Transverse colon (tissue), 4 donors: ENCODE measurements around the gene NKD1. TPM values are rescaled to one million over a fixed set of nuclear protein-coding genes. Genes with fewer than 3 reads are reported as not detected.
A peak's percentile ranks its signal among the peaks of the same experiment; 100 is the strongest.

Source experiments
- DNase-seq: peaks from one replicate; pipeline ENCODE4 v3.0.0-alpha.2; 2019
- H3K27ac ChIP-seq, 4 donors: fragments of 200-600 bp; sonication (generic); 2 replicates each; pipeline ENCODE4 v1.5.1; 2016 to 2018; ENCODE audit warnings: inconsistent platforms in 4 of 4
- H3K27me3 ChIP-seq: fragments of 200-600 bp; sonication (generic); 2 replicates; pipeline ENCODE4 v1.5.1; 2017; ENCODE audit warnings: inconsistent platforms
- H3K36me3 ChIP-seq, 4 donors: fragments of 200-600 bp; sonication (generic); 2 replicates each; pipeline ENCODE4 v1.5.1; 2017 to 2019; ENCODE audit warnings: inconsistent platforms in 4 of 4
- H3K4me1 ChIP-seq, 4 donors: fragments of 200-600 bp; sonication (generic); 2 replicates each; pipeline ENCODE4 v1.5.1; 2017 to 2020; ENCODE audit warnings: inconsistent platforms in 4 of 4
- H3K4me3 ChIP-seq, 4 donors: fragments of 200-600 bp; sonication (generic); 1 replicate in 1 of 4; 2 replicates in 3 of 4; pipeline versions ENCODE4 v1.5.1 to v1.6.1; 2017 to 2019; ENCODE audit warnings: inconsistent platforms in 4 of 4
- H3K9me3 ChIP-seq, 2 donors: fragments of 200-600 bp; sonication (generic); 2 replicates each; pipeline ENCODE4 v1.5.1; 2017 to 2019; ENCODE audit warnings: inconsistent platforms in 2 of 2
- CTCF ChIP-seq, 5 experiments: fragments of 200-600 bp in 3 of 5; fragments of 450-650 bp in 2 of 5; sonication (generic) in 3 of 5; IDR thresholded peaks; 1 replicate in 2 of 5; 2 replicates in 3 of 5; pipeline ENCODE4 v1.5.1; 2016 to 2017; ENCODE audit warnings: antibody characterized with exemption in 5 of 5, inconsistent platforms in 3 of 5, mild to moderate bottlenecking in 2 of 5, moderate library complexity in 1 of 5
- EP300 ChIP-seq: sonication (generic); formaldehyde crosslinking; IDR thresholded peaks from one replicate; pipeline ENCODE4 v1.6.1; 2017; ENCODE audit warnings: antibody characterized with exemption, low read depth
- POLR2A ChIP-seq: fragments of 450-650 bp; IDR thresholded peaks from one replicate; pipeline ENCODE4 v1.6.1; 2016; ENCODE audit warnings: antibody characterized with exemption, mild to moderate bottlenecking, moderate library complexity
- POLR2AphosphoS5 ChIP-seq, 3 donors: sonication (generic); formaldehyde crosslinking; IDR thresholded peaks; one replicate each; pipeline ENCODE4 v1.6.1; 2016; ENCODE audit warnings: antibody characterized with exemption in 3 of 3
- WGBS, 2 donors: methylation state at CpG; one replicate each; pipeline ENCODE4 v1.1.5; 2018; ENCODE audit warnings: low coverage in 1 of 2; 5-methylcytosine and 5-hydroxymethylcytosine counted together
- in situ Hi-C, 4 donors: fragments of 200-750 bp; cut with MboI; loops; one replicate each; pipeline versions ENCODE4 v1.15.0 to v1.15.1; 2017; ENCODE audit warnings: low sequenced_read_pairs in 3 of 4, low pct_ligation_motif_present in 1 of 4, low pct_unique_long_range_greater_than_20kb in 1 of 4
- intact Hi-C: fragments of 100-400 bp; cut with DNase I; formaldehyde crosslinking; loops from one replicate; pipeline ENCODE4 v1.15.1; 2023; ENCODE audit warnings: low total_unique reads
- total RNA-seq, 4 donors: library from RNA; depleted of rRNA; stranded (reverse); fragments of >200 nt; gene quantifications; one replicate each; pipeline ENCODE4 v1.1.0, GENCODE V29; 2016

NKD1 gene
- total RNA-seq, 4 donors from 2014 or later, result 1.7 to 98.1 (median 2.5) TPM

- Histone ChIP-seq H3K36me3 (peaks cover 0 to 8% (median 0%) of the 10 kb centered on the region in 4 donors), H3K4me3 (no peak overlapping the region), H3K27me3 (no peaks in the 10 kb centered on the region), H3K27ac (no peak overlapping the region), H3K4me1 (peaks cover 0 to 3% (median 0%) of the 10 kb centered on the region in 4 donors), H3K9me3 (peaks cover 15 to 25% of the 10 kb centered on the region in 2 donors)
- intact Hi-C loops (no loop called here), in situ Hi-C loops (loop anchor here in 2 of 4 donors (25.0 kb wide), 2 partner anchors 308 to 433 kb away; partner anchors contain the start of gene BRD7 (in 1 of the 2))
- TF ChIP-seq POLR2A (no peak), POLR2AphosphoS5 (IDR thresholded peaks at IDR 0.05) (no peak), EP300 (no peak), CTCF (IDR thresholded peaks at IDR 0.05) (no peak)
- 83 to 92% methylated on average over 2 to 6 of the region's 6 CpGs for WGBS, 2 donors
- DNase-seq, result no peak
These were observed 122.3 kb downstream of the NKD1 start for GRCh38 chr16:50670476-50670875.

GRCh38 chr16:50671644-50672260 is 123.6 kb downstream of the NKD1 start:
- no peak for DNase-seq
- in situ Hi-C loops (loop anchor here in 2 of 4 donors (25.0 kb wide), 2 partner anchors 309 to 434 kb away; partner anchors contain the start of gene BRD7 (in 1 of the 2)), intact Hi-C loops (no loop called here)
- Histone ChIP-seq H3K4me1 (no peaks in the 10 kb centered on the region), H3K9me3 (peaks cover 15 to 25% of the 10 kb centered on the region in 2 donors), H3K27me3 (no peaks in the 10 kb centered on the region), H3K36me3 (peaks cover 0 to 8% (median 0%) of the 10 kb centered on the region in 4 donors), H3K4me3 (no peak overlapping the region), H3K27ac (no peak overlapping the region)
- 43 to 67% methylated on average over 2 of the region's 2 CpGs for WGBS, 2 donors
- peak; percentile 19 to 56 (median 42) for TF ChIP-seq CTCF (IDR thresholded peaks at IDR 0.05)
- TF ChIP-seq EP300, result no peak

- intact Hi-C loops, result no loop called here
- in situ Hi-C loops, result loop anchor here in 2 of 4 donors (25.0 kb wide), 2 partner anchors 311 to 436 kb away; partner anchors contain the start of gene BRD7 (in 1 of the 2)
- TF ChIP-seq EP300, result no peak
- no peak for TF ChIP-seq POLR2A
- TF ChIP-seq POLR2AphosphoS5 (IDR thresholded peaks at IDR 0.05), result no peak
- no peak for TF ChIP-seq CTCF (IDR thresholded peaks at IDR 0.05)
These were observed 125.5 kb downstream of the NKD1 start for GRCh38 chr16:50673496-50674275.

GRCh38 chr16:50674831-50675230 is 126.6 kb downstream of the NKD1 start:
- TF ChIP-seq EP300 (no peak), POLR2AphosphoS5 (IDR thresholded peaks at IDR 0.05) (no peak), POLR2A (no peak), CTCF (IDR thresholded peaks at IDR 0.05) (no peak)
- peaks cover 15 to 25% of the 10 kb centered on the region in 2 donors for H3K9me3 ChIP-seq
- no peak overlapping the region for H3K4me3 ChIP-seq
- H3K4me1 ChIP-seq, result no peaks in the 10 kb centered on the region
- intact Hi-C loops (no loop called here), in situ Hi-C loops (loop anchor here in 2 of 4 donors (25.0 kb wide), 2 partner anchors 313 to 438 kb away; partner anchors contain the start of gene BRD7 (in 1 of the 2))
- DNase-seq, result no peak
- H3K27ac ChIP-seq, result no peak overlapping the region
- WGBS, 2 donors, result 86 to 90% methylated on average over 2 to 4 of the region's 4 CpGs
- H3K36me3 ChIP-seq, result peaks cover 0 to 8% (median 0%) of the 10 kb centered on the region in 4 donors
- no peaks in the 10 kb centered on the region for H3K27me3 ChIP-seq

More at GRCh38 chr16:50673496-50674275, 125.5 kb downstream of the NKD1 start:
- Histone ChIP-seq H3K27me3 (no peaks in the 10 kb centered on the region), H3K27ac (no peak overlapping the region), H3K36me3 (peaks cover 0 to 8% (median 0%) of the 10 kb centered on the region in 4 donors), H3K4me1 (no peaks in the 10 kb centered on the region), H3K4me3 (no peak overlapping the region), H3K9me3 (peaks cover 15 to 25% of the 10 kb centered on the region in 2 donors)
- DNase-seq, result no peak
- 89% methylated on average over 55 of the region's 70 CpGs; no CpG with 5 or more reads in 1 of the 2 donors for WGBS, 2 donors
